Gastroesophageal sphincter (tissue), 4 donors: ENCODE data around the gene PTK7. TPM values are rescaled to one million over a fixed set of nuclear protein-coding genes. Genes with fewer than 3 reads are reported as not detected.

ENCODE experiments used
- ATAC-seq: fragments of 150-250 bp; one replicate; pipeline ENCODE4 v1.9.1; 2016; ENCODE audit warnings: mild to moderate bottlenecking, moderate library complexity
- H3K27ac ChIP-seq, 4 donors: fragments of 200-600 bp; sonication (generic) in 3 of 4; 1 replicate in 3 of 4; 2 replicates in 1 of 4; pipeline ENCODE4 v1.5.1; 2016 to 2019
- H3K27me3 ChIP-seq: fragments of 200-600 bp; sonication (generic); one replicate; pipeline ENCODE4 v1.5.1; 2019
- H3K36me3 ChIP-seq, 2 donors: fragments of 200-600 bp; sonication (generic); one replicate each; pipeline ENCODE4 v1.5.1; 2019; ENCODE audit warnings: control low read depth in 1 of 2
- H3K4me1 ChIP-seq, 3 donors: fragments of 200-600 bp; sonication (generic); 1 replicate in 2 of 3; 2 replicates in 1 of 3; pipeline ENCODE4 v1.5.1; 2016 to 2019; ENCODE audit warnings: control low read depth in 2 of 3
- H3K4me3 ChIP-seq, 2 donors: fragments of 200-600 bp; sonication (generic); one replicate each; pipeline ENCODE4 v1.5.1; 2019; ENCODE audit warnings: mild to moderate bottlenecking in 1 of 2, moderate library complexity in 1 of 2
- H3K9me3 ChIP-seq, 3 donors: fragments of 200-600 bp; sonication (generic); one replicate each; pipeline ENCODE4 v1.5.1; 2017 to 2019; ENCODE audit warnings: control low read depth in 2 of 3
- EP300 ChIP-seq: sonication (generic); formaldehyde crosslinking; IDR thresholded peaks from one replicate; pipeline ENCODE4 v1.6.1; 2017; ENCODE audit warnings: antibody characterized with exemption, mild to moderate bottlenecking
- POLR2A ChIP-seq, 2 donors: fragments of 450-650 bp; IDR thresholded peaks; one replicate each; pipeline ENCODE4 v1.6.1; 2017; ENCODE audit warnings: antibody characterized with exemption in 2 of 2, mild to moderate bottlenecking in 2 of 2, moderate library complexity in 1 of 2
- POLR2AphosphoS5 ChIP-seq: sonication (generic); formaldehyde crosslinking; IDR thresholded peaks from one replicate; pipeline ENCODE4 v1.6.1; 2017; ENCODE audit warnings: antibody characterized with exemption
- WGBS, 2 donors: methylation state at CpG; one replicate each; pipeline ENCODE4 v1.1.5; 2018; ENCODE audit warnings: low coverage in 1 of 2; 5-methylcytosine and 5-hydroxymethylcytosine counted together
- total RNA-seq, 4 donors: library from RNA; depleted of rRNA; stranded (reverse); fragments of >200 nt; gene quantifications; one replicate each; pipeline ENCODE4 v1.1.0, GENCODE V29; 2016
- TF ChIP-seq, protein P1 (sequence below), 4 experiments: fragments of 200-600 bp in 2 of 4; fragments of 450-650 bp in 2 of 4; sonication (generic) in 1 of 4; IDR thresholded peaks; one replicate each; pipeline ENCODE4 v1.5.1; 2017 to 2019; ENCODE audit warnings: antibody characterized with exemption in 4 of 4, mild to moderate bottlenecking in 2 of 4, moderate library complexity in 2 of 4

The PTK7 gene
- total RNA-seq, 4 donors from 2014 or later: 2.0 to 11.6 (median 7.7) TPM

DNA sequence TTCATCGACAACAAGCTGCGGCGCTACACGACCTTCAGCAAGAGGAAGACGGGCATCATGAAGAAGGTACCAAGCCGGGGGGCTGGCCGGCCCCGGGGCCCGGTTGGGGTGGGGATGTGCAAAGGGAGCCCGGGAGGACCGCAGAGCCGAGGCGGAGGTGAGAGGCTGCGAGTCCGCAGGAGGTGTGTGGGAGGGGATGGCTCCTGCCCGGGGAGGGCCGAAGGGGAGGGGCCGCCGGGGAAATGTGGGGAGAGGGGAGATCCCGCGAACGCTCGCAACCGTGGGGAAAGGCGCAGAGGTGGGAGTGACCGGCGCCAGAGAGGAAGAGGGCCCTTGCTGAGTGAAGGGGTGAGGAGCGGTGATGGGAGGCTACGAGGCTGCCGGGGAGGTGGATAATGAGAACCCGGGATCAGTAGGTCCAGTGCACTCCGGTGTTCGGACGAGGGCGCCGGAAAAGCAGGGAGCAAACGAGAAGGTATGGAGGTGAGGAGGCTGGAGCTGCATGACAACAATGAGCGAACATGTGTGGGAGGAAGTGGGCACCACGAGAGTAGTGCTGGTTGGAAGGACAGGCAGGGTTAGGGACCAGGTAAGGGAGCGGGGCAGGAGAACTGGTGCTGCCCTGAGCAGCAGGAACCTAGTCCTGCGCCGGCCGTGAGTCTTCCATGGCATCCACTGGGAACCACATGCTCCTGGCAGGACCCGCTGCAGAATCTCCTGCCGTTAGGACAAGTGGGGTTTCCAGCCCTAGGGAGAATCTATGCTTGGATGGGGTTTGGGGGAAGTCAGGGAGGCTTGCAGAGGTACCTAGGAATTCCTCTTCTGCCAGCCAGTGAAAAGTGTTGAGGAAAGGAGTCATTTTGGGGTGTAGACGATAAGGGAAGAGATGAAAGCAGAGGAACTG lies 96.2 kb downstream of the PTK7 start:
- WGBS, 2 donors: 1 to 3% methylated on average over 27 to 31 of the region's 46 CpGs
- no peak for ATAC-seq
- H3K4me1 ChIP-seq: peaks cover 0 to 53% (median 29%) of the 10 kb centered on the region in 3 donors

DNA sequence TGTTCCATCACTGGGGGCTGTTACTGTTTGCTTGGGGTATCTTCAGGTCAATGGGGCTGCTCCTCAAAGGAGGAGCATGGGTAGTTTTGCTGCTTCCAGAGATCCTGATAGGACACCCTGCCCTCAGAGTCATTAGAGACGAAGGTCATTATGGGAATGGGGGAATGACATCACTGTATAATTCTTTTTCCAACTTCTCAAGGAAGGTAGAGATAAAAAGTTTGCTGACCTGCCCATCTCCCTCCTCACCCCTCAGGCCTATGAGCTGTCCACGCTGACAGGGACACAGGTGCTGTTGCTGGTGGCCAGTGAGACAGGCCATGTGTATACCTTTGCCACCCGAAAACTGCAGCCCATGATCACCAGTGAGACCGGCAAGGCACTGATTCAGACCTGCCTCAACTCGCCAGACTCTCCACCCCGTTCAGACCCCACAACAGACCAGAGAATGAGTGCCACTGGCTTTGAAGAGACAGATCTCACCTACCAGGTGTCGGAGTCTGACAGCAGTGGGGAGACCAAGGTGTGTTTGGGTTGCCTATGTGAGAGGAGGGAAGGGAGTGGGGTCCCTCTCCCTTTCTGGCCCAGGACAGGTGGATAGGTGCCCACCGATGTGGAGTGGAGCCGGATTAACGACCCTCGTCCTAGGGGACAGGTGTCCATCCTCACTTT lies 97.6 kb downstream of the PTK7 start:
- Histone ChIP-seq H3K4me1 (peaks cover 0 to 64% (median 29%) of the 10 kb centered on the region in 3 donors), H3K36me3 (peaks cover 0 to 35% of the 10 kb centered on the region in 2 donors), H3K27ac (peak overlapping the region; percentile 92 to 100 (median 100)), H3K4me3 (peak overlapping the region; percentile 62 to 99), H3K9me3 (no peaks in the 10 kb centered on the region), H3K27me3 (no peaks in the 10 kb centered on the region)
- TF ChIP-seq POLR2A (IDR thresholded peaks at IDR 0.05): no peak
- no peak for TF ChIP-seq EP300
- ATAC-seq: no peak
- WGBS, 2 donors: 40% methylated on average over 1 of the region's 11 CpGs; no CpG with 5 or more reads in 1 of the 2 donors

More for the DNA sequence above, 96.2 kb downstream of the PTK7 start:
- TF ChIP-seq POLR2AphosphoS5 (no peak), EP300 (no peak), POLR2A (IDR thresholded peaks at IDR 0.05) (peak in 1 of 2 donors; percentile 13)
- TF ChIP-seq, protein P1, sequence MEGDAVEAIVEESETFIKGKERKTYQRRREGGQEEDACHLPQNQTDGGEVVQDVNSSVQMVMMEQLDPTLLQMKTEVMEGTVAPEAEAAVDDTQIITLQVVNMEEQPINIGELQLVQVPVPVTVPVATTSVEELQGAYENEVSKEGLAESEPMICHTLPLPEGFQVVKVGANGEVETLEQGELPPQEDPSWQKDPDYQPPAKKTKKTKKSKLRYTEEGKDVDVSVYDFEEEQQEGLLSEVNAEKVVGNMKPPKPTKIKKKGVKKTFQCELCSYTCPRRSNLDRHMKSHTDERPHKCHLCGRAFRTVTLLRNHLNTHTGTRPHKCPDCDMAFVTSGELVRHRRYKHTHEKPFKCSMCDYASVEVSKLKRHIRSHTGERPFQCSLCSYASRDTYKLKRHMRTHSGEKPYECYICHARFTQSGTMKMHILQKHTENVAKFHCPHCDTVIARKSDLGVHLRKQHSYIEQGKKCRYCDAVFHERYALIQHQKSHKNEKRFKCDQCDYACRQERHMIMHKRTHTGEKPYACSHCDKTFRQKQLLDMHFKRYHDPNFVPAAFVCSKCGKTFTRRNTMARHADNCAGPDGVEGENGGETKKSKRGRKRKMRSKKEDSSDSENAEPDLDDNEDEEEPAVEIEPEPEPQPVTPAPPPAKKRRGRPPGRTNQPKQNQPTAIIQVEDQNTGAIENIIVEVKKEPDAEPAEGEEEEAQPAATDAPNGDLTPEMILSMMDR (IDR thresholded peaks at IDR 0.05): no peak
- peak overlapping the region; percentile 92 to 100 (median 100) for H3K27ac ChIP-seq
- no peaks in the 10 kb centered on the region for H3K9me3 ChIP-seq
- peaks cover 0 to 21% of the 10 kb centered on the region in 2 donors for H3K36me3 ChIP-seq
- peak overlapping the region; percentile 62 to 99 for H3K4me3 ChIP-seq
- H3K27me3 ChIP-seq: no peaks in the 10 kb centered on the region

DNA sequence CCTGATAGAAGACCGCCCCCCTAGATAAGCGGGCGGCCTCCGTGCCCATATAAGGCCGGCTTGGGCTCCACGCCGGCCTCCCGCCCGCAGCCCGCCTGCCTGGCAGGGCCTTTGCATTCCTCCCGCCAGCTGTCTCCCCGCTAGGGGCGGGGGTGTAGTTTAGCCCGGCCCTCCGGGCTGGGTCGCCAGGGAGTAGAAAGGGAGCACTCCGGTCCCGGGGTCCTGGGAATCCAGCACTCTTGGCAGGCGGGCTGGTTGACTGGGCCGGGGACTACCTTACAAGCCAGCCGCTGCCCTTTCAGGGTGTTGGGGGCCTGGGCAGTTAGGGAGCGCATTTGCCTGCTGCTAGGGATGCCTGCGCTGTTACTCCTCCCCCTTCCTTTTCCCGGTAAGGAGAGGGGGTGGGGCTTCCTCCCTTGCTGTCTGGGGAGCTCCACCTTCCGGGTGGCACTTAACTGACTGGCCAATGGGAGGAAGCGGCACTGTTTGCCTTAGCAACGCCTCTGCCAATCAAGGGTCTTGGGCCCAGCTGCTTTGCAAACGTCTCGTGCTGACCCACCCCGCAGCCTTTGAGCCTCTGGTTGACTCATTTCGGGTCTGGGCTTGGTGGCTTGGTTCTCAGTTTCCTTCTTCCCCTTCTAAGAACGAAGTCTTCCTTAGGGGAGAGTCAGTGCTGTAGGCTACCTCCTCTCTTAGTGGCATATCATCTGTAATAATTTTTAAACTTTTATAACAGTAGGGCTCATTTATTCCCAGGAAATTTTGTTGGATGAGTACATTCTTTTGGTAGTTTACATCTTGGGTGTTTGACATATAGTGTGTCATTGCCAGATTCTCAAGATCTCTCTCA lies 98.4 kb downstream of the PTK7 start:
- H3K27me3 ChIP-seq: no peaks in the 10 kb centered on the region
- H3K27ac ChIP-seq: peak overlapping the region; percentile 92 to 100 (median 100)

DNA sequence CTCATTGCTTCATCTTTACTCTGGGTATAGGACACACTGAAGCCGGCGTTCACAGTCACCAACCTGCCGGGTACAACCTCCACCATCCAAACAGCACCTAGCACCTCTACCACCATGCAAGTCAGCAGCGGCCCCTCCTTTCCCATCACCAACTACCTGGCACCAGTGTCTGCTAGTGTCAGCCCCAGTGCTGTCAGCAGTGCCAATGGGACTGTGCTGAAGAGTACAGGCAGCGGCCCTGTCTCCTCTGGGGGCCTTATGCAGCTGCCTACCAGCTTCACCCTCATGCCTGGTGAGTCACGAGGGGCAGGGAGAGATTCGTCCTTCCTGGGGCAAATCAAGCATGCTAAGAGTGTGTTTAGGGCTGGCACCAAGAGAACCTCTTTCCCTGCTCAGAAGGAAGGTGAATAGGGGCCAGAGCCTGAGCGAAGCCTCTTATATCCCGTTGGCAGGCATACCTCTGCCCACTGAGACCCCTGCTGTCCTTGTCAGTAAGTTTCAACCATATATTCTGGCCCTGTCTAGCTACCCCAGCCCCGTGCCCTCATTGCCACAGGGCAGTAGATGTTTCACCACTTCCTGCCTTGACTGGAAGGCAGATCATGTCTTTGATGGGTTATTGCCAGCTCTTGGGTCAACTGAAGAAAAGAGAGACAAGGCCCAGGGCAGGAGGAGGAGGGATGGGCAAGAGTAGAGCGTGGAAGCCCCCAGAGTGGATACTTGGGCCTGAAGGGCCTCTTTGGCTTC lies 99.7 kb downstream of the PTK7 start:
- H3K4me1 ChIP-seq: peaks cover 0 to 58% (median 29%) of the 10 kb centered on the region in 3 donors
- H3K36me3 ChIP-seq: peaks cover 0 to 56% of the 10 kb centered on the region in 2 donors
- H3K9me3 ChIP-seq: no peaks in the 10 kb centered on the region
- H3K27ac ChIP-seq: peak overlapping the region in 3 of 4 donors; percentile 99 to 100 (median 100)
- TF ChIP-seq POLR2A (IDR thresholded peaks at IDR 0.05) (no peak), EP300 (no peak), POLR2AphosphoS5 (no peak)
- TF ChIP-seq, protein P1 (IDR thresholded peaks at IDR 0.05): no peak
- no peaks in the 10 kb centered on the region for H3K27me3 ChIP-seq
- WGBS, 2 donors: 86% methylated on average over 8 of the region's 11 CpGs; no CpG with 5 or more reads in 1 of the 2 donors
- no peak for ATAC-seq
- no peak overlapping the region for H3K4me3 ChIP-seq

More for the DNA sequence above, 98.4 kb downstream of the PTK7 start:
- no peaks in the 10 kb centered on the region for H3K9me3 ChIP-seq
- WGBS, 2 donors: 0% methylated on average over 5 to 12 of the region's 32 CpGs
- H3K4me1 ChIP-seq: peaks cover 0 to 64% (median 29%) of the 10 kb centered on the region in 3 donors
- TF ChIP-seq EP300: no peak
- peak; percentile 78 for TF ChIP-seq POLR2AphosphoS5
- TF ChIP-seq POLR2A (IDR thresholded peaks at IDR 0.05): peak; percentile 23 to 32
- TF ChIP-seq, protein P1 (IDR thresholded peaks at IDR 0.05): peak in 3 of 4 experiments; percentile 37 to 50 (median 39)
- peaks cover 0 to 42% of the 10 kb centered on the region in 2 donors for H3K36me3 ChIP-seq
- ATAC-seq: peak; percentile 84
- H3K4me3 ChIP-seq: peak overlapping the region; percentile 62 to 99
